ENCODE data around the gene PNPLA1.

Gene PNPLA1

DNA sequence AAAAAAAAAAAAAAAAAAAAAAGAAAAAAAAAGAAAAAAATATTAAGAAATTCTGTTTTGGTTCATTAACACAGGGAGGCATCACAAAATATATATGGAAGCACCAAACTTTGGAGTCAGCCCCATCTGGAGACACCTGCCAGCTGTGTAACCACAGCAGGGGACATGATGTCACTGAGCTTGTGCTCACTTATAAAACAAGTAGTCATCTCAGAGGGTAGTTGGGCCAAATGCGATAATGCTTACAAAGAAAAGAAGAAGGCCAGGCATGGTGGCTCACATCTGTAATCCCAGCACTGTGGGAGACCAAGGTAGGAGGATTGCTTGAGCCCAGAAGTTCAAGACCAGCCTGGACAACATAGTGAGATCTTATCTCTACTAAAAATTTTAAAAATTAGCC, 68.0 kb downstream of the PNPLA1 start:
- no peak overlapping the region for H3K4me3 ChIP-seq (ENCODE audit: low read depth, low read length)
- TF ChIP-seq KLF9 (tag by site-specific recombination; IDR thresholded peaks at IDR 0.05; ENCODE audit: low read depth) (no peak), ZNF2 (tag by site-specific recombination; IDR thresholded peaks at IDR 0.05) (no peak), ZBTB17 (tag by site-specific recombination; IDR thresholded peaks at IDR 0.05) (0 out of 2 replicates have a peak, but pooled peaks have one; percentile 15), YY1 (tag by site-specific recombination; IDR thresholded peaks at IDR 0.05) (no peak), OSR2 (tag by site-specific recombination; IDR thresholded peaks at IDR 0.05) (peak; percentile 24; the same call in 1 of the 2 replicates), ZBTB21 (tag by site-specific recombination; IDR thresholded peaks at IDR 0.05) (peak; percentile 38; the same call in 1 of the 2 replicates), ZNF202 (tag by site-specific recombination; IDR thresholded peaks at IDR 0.05; ENCODE audit: borderline replicate concordance) (no peak), ZNF654 (tag by site-specific recombination; IDR thresholded peaks at IDR 0.05; ENCODE audit: low read depth) (no peak), ZNF292 (tag by site-specific recombination; IDR thresholded peaks at IDR 0.05; ENCODE audit: borderline replicate concordance, low read depth) (no peak), ZNF626 (tag by site-specific recombination; IDR thresholded peaks at IDR 0.05) (no peak), ZNF837 (tag by site-specific recombination; IDR thresholded peaks at IDR 0.05) (no peak), ZNF792 (tag by site-specific recombination; IDR thresholded peaks at IDR 0.05) (no peak), ZNF354C (tag by site-specific recombination; IDR thresholded peaks at IDR 0.05; ENCODE audit: borderline replicate concordance, low read depth) (no peak), GLIS1 (tag by site-specific recombination; IDR thresholded peaks at IDR 0.05) (peak; percentile 91), ZNF341 (tag by site-specific recombination; IDR thresholded peaks at IDR 0.05; ENCODE audit: low read depth) (no peak), ZIC2 (tag by site-specific recombination; IDR thresholded peaks at IDR 0.05) (peak; percentile 73), GLI2 (tag by site-specific recombination; IDR thresholded peaks at IDR 0.05; ENCODE audit: borderline replicate concordance, low read depth) (no peak), ZNF677 (tag by site-specific recombination; IDR thresholded peaks at IDR 0.05) (no peak), REPIN1 (tag by site-specific recombination; IDR thresholded peaks at IDR 0.05; ENCODE audit: low read depth) (no peak), EGR2 (tag by site-specific recombination; IDR thresholded peaks at IDR 0.05; ENCODE audit: low read depth) (no peak), ZNF211 (tag by site-specific recombination; IDR thresholded peaks at IDR 0.05; ENCODE audit: low read depth) (no peak), SETDB1 (IDR thresholded peaks at IDR 0.05; ENCODE audit: insufficient read length, low read length) (no peak), ZNF302 (tag by site-specific recombination; IDR thresholded peaks at IDR 0.05; ENCODE audit: low read depth) (no peak), ZNF114 (tag by site-specific recombination; IDR thresholded peaks at IDR 0.05) (no peak), ZNF394 (tag by site-specific recombination; IDR thresholded peaks at IDR 0.05; ENCODE audit: borderline replicate concordance) (no peak), SALL2 (tag by site-specific recombination; IDR thresholded peaks at IDR 0.05; ENCODE audit: borderline replicate concordance) (no peak)
- TF ChIP-seq, protein P1, sequence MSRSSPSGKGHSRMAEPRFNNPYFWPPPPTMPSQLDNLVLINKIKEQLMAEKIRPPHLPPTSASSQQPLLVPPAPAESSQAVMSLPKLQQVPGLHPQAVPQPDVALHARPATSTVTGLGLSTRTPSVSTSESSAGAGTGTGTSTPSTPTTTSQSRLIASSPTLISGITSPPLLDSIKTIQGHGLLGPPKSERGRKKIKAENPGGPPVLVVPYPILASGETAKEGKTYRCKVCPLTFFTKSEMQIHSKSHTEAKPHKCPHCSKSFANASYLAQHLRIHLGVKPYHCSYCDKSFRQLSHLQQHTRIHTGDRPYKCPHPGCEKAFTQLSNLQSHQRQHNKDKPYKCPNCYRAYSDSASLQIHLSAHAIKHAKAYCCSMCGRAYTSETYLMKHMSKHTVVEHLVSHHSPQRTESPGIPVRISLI (tag by site-specific recombination; IDR thresholded peaks at IDR 0.05), result peak; percentile 81; the same call in 1 of the 2 replicates
- TF ChIP-seq, protein P2, sequence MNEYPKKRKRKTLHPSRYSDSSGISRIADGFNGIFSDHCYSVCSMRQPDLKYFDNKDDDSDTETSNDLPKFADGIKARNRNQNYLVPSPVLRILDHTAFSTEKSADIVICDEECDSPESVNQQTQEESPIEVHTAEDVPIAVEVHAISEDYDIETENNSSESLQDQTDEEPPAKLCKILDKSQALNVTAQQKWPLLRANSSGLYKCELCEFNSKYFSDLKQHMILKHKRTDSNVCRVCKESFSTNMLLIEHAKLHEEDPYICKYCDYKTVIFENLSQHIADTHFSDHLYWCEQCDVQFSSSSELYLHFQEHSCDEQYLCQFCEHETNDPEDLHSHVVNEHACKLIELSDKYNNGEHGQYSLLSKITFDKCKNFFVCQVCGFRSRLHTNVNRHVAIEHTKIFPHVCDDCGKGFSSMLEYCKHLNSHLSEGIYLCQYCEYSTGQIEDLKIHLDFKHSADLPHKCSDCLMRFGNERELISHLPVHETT (tag by site-specific recombination; IDR thresholded peaks at IDR 0.05), result no peak
- TF ChIP-seq, protein P3, sequence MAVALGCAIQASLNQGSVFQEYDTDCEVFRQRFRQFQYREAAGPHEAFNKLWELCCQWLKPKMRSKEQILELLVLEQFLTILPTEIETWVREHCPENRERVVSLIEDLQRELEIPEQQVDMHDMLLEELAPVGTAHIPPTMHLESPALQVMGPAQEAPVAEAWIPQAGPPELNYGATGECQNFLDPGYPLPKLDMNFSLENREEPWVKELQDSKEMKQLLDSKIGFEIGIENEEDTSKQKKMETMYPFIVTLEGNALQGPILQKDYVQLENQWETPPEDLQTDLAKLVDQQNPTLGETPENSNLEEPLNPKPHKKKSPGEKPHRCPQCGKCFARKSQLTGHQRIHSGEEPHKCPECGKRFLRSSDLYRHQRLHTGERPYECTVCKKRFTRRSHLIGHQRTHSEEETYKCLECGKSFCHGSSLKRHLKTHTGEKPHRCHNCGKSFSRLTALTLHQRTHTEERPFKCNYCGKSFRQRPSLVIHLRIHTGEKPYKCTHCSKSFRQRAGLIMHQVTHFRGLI (tag by site-specific recombination; IDR thresholded peaks at IDR 0.05), result no peak
- peaks cover 3% of the 10 kb centered on the region for H3K4me1 ChIP-seq (ENCODE audit: control insufficient read depth, insufficient read depth, low read length)
- POLR2A ChIA-PET, result no interaction called here
- no peak overlapping the region for H3K27ac ChIP-seq (ENCODE audit: extremely low read depth, low read depth, low read length)
- no peaks in the 10 kb centered on the region for H3K36me3 ChIP-seq (ENCODE audit: control insufficient read depth in 2 of 2, insufficient read depth in 1 of 2, low read length in 2 of 2)
- H3K9me3 ChIP-seq (ENCODE audit: control insufficient read depth, insufficient read depth, low read depth, low read length), result no peaks in the 10 kb centered on the region
- CTCF ChIA-PET, result interaction anchor here (0.7 to 17.7 kb wide), 2 partner anchors 21 to 93 kb away, joined by 3 to 234 read pairs; no protein-coding TSS in a partner anchor

Measured in HEK293 (cell line).